ENCODE measurements around the gene NT5DC2.

- TF ChIP-seq, protein P1, sequence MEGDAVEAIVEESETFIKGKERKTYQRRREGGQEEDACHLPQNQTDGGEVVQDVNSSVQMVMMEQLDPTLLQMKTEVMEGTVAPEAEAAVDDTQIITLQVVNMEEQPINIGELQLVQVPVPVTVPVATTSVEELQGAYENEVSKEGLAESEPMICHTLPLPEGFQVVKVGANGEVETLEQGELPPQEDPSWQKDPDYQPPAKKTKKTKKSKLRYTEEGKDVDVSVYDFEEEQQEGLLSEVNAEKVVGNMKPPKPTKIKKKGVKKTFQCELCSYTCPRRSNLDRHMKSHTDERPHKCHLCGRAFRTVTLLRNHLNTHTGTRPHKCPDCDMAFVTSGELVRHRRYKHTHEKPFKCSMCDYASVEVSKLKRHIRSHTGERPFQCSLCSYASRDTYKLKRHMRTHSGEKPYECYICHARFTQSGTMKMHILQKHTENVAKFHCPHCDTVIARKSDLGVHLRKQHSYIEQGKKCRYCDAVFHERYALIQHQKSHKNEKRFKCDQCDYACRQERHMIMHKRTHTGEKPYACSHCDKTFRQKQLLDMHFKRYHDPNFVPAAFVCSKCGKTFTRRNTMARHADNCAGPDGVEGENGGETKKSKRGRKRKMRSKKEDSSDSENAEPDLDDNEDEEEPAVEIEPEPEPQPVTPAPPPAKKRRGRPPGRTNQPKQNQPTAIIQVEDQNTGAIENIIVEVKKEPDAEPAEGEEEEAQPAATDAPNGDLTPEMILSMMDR (IDR thresholded peaks at IDR 0.05): no peak
- TF ChIP-seq POLR2A (IDR thresholded peaks at IDR 0.05) (no peak), EP300 (IDR thresholded peaks at IDR 0.05) (no peak), POLR2AphosphoS5 (IDR thresholded peaks at IDR 0.05) (no peak)
Measured at GRCh38 chr3:52490035-52490938, 43.4 kb downstream of the NT5DC2 start.

Measured in suprapubic skin (tissue), 4 donors.